Trophoblast cell (in vitro differentiated cells and primary cell): ENCODE results near the gene COIL.

ENCODE experiments used
- DNase-seq, 2 donors: peaks; one replicate each; pipeline ENCODE4 v3.0.0-alpha.2; 2016
- H2AFZ ChIP-seq: 2 replicates; pipeline ENCODE4 v1.6.1; 2013; ENCODE audit warnings: low read length, moderate library complexity, mild to moderate bottlenecking; ENCODE audit not compliant: insufficient read depth, poor library complexity
- H2AK5ac ChIP-seq: 2 replicates; pipeline ENCODE4 v1.6.1; 2013; ENCODE audit warnings: mild to moderate bottlenecking, low read length
- H2BK120ac ChIP-seq: 2 replicates; pipeline ENCODE4 v1.6.1; 2013; ENCODE audit warnings: low read length, mild to moderate bottlenecking, moderate library complexity; ENCODE audit not compliant: insufficient read depth, poor library complexity
- H2BK12ac ChIP-seq: 2 replicates; pipeline ENCODE4 v1.6.1; 2013; ENCODE audit warnings: mild to moderate bottlenecking, low read length, moderate library complexity
- H2BK5ac ChIP-seq: 2 replicates; pipeline ENCODE4 v1.6.1; 2013; ENCODE audit warnings: low read length, low read depth, moderate library complexity, mild to moderate bottlenecking; ENCODE audit not compliant: poor library complexity
- H3K14ac ChIP-seq: 2 replicates; pipeline ENCODE4 v1.6.1; 2013; ENCODE audit warnings: mild to moderate bottlenecking, low read length
- H3K18ac ChIP-seq: 2 replicates; pipeline ENCODE4 v1.6.1; 2013; ENCODE audit warnings: mild to moderate bottlenecking, low read length
- H3K23ac ChIP-seq: 2 replicates; pipeline ENCODE4 v1.6.1; 2013; ENCODE audit warnings: low read length
- H3K27ac ChIP-seq: 2 replicates; pipeline ENCODE4 v1.5.1; 2013; ENCODE audit warnings: low read depth, mild to moderate bottlenecking, inconsistent platforms, low read length, moderate library complexity
- H3K27me3 ChIP-seq: 2 replicates; pipeline ENCODE4 v1.6.1; 2013; ENCODE audit warnings: inconsistent platforms, mild to moderate bottlenecking, low read length, moderate library complexity; ENCODE audit not compliant: insufficient read depth
- H3K36me3 ChIP-seq, 2 experiments: 1 replicate in 1 of 2; 2 replicates in 1 of 2; pipeline ENCODE4 v1.6.1; 2013; ENCODE audit warnings: low read length in 2 of 2, mild to moderate bottlenecking in 2 of 2, moderate library complexity in 1 of 2; ENCODE audit not compliant: insufficient read depth in 2 of 2, control insufficient read depth in 1 of 2
- H3K4ac ChIP-seq: 2 replicates; pipeline ENCODE4 v1.6.1; 2013; ENCODE audit warnings: low read depth, mild to moderate bottlenecking, low read length, moderate library complexity
- H3K4me1 ChIP-seq, 2 experiments: 1 replicate in 1 of 2; 2 replicates in 1 of 2; pipeline ENCODE4 v1.6.1; 2013; ENCODE audit warnings: low read length in 2 of 2, mild to moderate bottlenecking in 2 of 2, moderate library complexity in 1 of 2; ENCODE audit not compliant: insufficient read depth in 2 of 2, control insufficient read depth in 1 of 2
- H3K4me2 ChIP-seq: 2 replicates; pipeline ENCODE4 v1.6.1; 2013; ENCODE audit warnings: inconsistent platforms, mild to moderate bottlenecking, low read length, moderate library complexity
- H3K4me3 ChIP-seq: 2 replicates; pipeline ENCODE4 v1.5.1; 2013; ENCODE audit warnings: mild to moderate bottlenecking, low read depth, low read length, inconsistent platforms
- H3K79me1 ChIP-seq: one replicate; pipeline ENCODE4 v1.6.1; 2013; ENCODE audit warnings: low read length
- H3K79me2 ChIP-seq: 2 replicates; pipeline ENCODE4 v1.6.1; 2013; ENCODE audit warnings: low read length, mild to moderate bottlenecking; ENCODE audit not compliant: control insufficient read depth, insufficient read depth, poor library complexity
- H3K9ac ChIP-seq: 2 replicates; pipeline ENCODE4 v1.6.1; 2013; ENCODE audit warnings: mild to moderate bottlenecking, low read length
- H3K9me3 ChIP-seq: 2 replicates; pipeline ENCODE4 v1.6.1; 2013; ENCODE audit warnings: low read depth, mild to moderate bottlenecking, control low read depth, inconsistent platforms, low read length; ENCODE audit not compliant: insufficient read depth
- H4K12ac ChIP-seq: 2 replicates; pipeline ENCODE4 v1.6.1; 2013; ENCODE audit warnings: low read depth, mild to moderate bottlenecking, low read length, moderate library complexity
- H4K8ac ChIP-seq: 2 replicates; pipeline ENCODE4 v1.6.1; 2013; ENCODE audit warnings: low read depth, mild to moderate bottlenecking, low read length, moderate library complexity
- H4K91ac ChIP-seq: one replicate; pipeline ENCODE4 v1.6.1; 2013; ENCODE audit warnings: low read depth, mild to moderate bottlenecking, low read length, moderate library complexity
- WGBS: extraction: QIAGEN DNeasy Blood & Tissue Kit; methylation state at CpG from one replicate; pipeline ENCODE4 v1.1.7; 2013; ENCODE audit warnings: missing lambda C conversion rate; ENCODE audit not compliant: insufficient read length, insufficient coverage; ENCODE audit errors: extremely low coverage; 5-methylcytosine and 5-hydroxymethylcytosine counted together

The COIL gene

DNA sequence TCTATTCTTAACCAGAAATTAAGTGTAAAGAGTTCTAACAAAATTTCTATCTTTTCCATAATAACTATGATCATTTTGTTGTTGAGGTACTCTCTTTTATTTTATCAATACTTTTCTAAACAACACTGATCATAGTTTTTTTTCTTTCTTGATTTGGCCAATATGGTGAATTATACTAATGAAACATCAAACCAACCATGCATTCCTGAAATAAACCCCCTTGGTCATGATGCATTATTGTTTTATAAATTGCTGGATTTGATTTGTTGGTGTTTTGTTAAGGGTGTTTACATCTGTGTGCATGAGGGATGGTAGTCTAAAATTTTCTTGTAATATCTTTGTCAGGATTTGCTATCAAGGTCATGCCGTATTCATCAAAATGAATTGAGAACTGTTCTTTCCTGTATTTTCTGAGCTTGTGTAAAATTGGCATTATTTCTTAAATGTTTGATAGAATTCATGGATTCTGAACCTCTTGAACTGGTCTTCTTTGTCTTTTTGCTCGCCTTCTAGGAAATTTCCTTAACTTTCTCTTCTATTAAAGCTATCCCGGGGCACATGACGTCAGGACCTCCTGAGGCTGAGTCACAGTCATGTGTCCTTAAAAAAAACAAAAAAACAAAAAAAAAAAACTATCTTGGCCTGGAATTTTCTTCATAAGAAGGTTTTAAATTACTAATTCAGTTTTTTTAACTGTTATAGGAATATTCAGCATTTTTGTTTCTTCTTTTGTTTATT, 43.1 kb downstream of the COIL start:
- Histone ChIP-seq H2AFZ (no peak overlapping the region), H2AK5ac (no peak overlapping the region), H4K91ac (no peak overlapping the region), H3K23ac (no peak overlapping the region), H3K79me1 (peaks cover 9% of the 10 kb centered on the region), H2BK12ac (no peak overlapping the region), H4K12ac (no peak overlapping the region), H3K4me1 (peaks cover 7 to 15% of the 10 kb centered on the region in 2 experiments), H2BK5ac (no peak overlapping the region), H2BK120ac (no peak overlapping the region), H3K36me3 (no peaks in the 10 kb centered on the region), H3K14ac (no peak overlapping the region), H3K79me2 (peaks cover 8% of the 10 kb centered on the region), H3K4me3 (no peak overlapping the region), H3K27ac (no peak overlapping the region), H3K4ac (no peak overlapping the region), H3K9me3 (no peaks in the 10 kb centered on the region), H3K18ac (no peak overlapping the region), H3K9ac (no peak overlapping the region), H3K27me3 (no peaks in the 10 kb centered on the region), H3K4me2 (no peak overlapping the region), H4K8ac (no peak overlapping the region)
- no CpG with 5 or more reads among the region's 4 CpGs for WGBS
- peak; percentile 61 to 82 for DNase-seq

DNA sequence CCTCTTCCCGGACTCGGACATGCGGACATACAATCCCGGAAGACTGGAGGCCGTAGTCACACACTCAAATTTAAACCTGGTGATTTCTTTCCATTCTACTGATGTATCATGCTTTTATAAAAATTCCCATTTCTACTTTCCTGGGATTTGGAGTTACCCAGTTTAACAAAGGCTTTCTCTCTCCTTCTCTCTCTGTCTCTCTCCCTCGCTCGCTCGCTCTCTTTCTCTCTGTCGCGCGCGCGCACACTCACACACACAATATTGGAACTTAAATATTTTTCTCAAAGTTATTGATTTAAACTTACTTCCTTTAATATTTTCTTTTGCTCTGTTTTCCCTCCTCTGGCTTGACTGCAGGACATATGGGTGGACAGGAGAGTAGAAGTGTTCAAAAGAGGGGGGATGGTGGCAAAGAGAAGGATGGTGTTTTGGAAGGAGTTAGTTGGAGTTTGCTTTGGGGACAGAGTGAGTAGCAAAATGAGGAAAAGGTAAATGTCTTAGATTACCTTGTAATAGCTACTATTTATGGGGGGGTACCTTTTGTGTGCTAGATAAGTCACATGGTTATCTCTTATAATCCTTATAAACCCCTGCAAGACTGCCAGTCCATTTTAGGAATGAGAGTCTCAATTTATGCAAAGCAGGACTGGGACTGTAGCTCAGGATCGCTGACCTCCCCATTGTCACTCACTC, 46.1 kb downstream of the COIL start:
- Histone ChIP-seq H3K4ac (no peak overlapping the region), H3K4me2 (peak overlapping the region; percentile 83), H3K18ac (no peak overlapping the region), H4K12ac (no peak overlapping the region), H3K4me1 (peaks cover 7 to 17% of the 10 kb centered on the region in 2 experiments), H3K14ac (no peak overlapping the region), H3K23ac (no peak overlapping the region), H4K91ac (no peak overlapping the region), H2BK5ac (peak overlapping the region; percentile 71), H3K9ac (no peak overlapping the region), H2AK5ac (no peak overlapping the region), H2AFZ (no peak overlapping the region), H3K79me2 (peaks cover 8% of the 10 kb centered on the region), H2BK12ac (no peak overlapping the region), H3K4me3 (no peak overlapping the region), H3K9me3 (no peaks in the 10 kb centered on the region), H4K8ac (peak overlapping the region; percentile 52), H2BK120ac (peak overlapping the region; percentile 9), H3K36me3 (no peaks in the 10 kb centered on the region), H3K27me3 (no peaks in the 10 kb centered on the region), H3K27ac (no peak overlapping the region), H3K79me1 (peaks cover 9% of the 10 kb centered on the region)
- no CpG with 5 or more reads among the region's 14 CpGs for WGBS
- peak in 1 of 2 donors; percentile 56 for DNase-seq

DNA sequence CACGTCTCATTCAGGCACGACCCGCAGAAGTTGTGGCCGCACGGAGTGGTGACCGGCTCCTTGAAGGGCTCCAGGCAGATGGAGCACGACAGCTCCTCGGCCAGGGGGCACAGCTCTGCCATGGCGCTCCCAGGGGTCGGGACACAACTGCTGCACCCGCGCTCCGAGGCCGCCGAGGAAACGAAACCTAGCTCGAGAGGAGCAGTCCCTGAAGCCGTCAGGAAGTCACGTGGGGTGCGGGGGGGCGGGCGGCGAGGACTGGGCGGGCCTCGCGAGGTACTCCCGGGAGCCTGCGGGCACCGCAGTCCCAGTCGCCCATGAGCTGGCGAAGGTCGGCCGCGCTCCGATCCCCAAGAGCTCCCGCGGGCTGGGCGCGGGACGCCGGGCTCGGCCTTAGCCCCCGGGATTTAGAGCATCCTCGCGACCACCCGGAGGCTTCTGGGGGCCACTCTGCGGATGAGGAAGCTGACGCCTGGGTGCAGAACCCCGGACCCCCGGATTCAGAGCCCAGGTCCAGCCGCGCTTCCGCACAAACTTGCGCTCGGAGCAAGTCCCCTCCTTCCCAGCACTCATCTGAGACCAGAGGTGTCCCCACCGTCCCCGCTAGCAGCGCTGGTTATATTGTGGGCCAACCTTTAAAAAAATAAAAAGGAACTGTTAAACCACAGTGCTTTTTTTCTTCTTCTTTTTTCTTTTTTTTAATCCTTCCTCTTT, 46.8 kb downstream of the COIL start, which contains the start of gene TRIM25:
Gene TRIM25 (minus strand): TSS at position 183 of the 714 bp plus-strand sequence. CDS start 61 bp downstream, at position 122.
- H3K79me1 ChIP-seq = peaks cover 9% of the 10 kb centered on the region
- peak within 1 kb of the TSS; percentile 83 for H3K4me2 ChIP-seq
- H4K12ac ChIP-seq = peak within 1 kb of the TSS; percentile 89
- peak within 1 kb of the TSS; percentile 87 for H3K14ac ChIP-seq
- DNase-seq = peak; percentile 84 to 85
- H3K18ac ChIP-seq = peak within 1 kb of the TSS; percentile 96
- H3K27me3 ChIP-seq = no peaks in the 10 kb centered on the region
- peak within 1 kb of the TSS; percentile 80 for H2BK120ac ChIP-seq
- H3K23ac ChIP-seq = no peak within 1 kb of the TSS
- H4K8ac ChIP-seq = peak within 1 kb of the TSS; percentile 97
- peak within 1 kb of the TSS; percentile 96 for H2AFZ ChIP-seq
- no peaks in the 10 kb centered on the region for H3K36me3 ChIP-seq
- H3K4me3 ChIP-seq = peak within 1 kb of the TSS; percentile 83
- H4K91ac ChIP-seq = peak within 1 kb of the TSS; percentile 61
- peak within 1 kb of the TSS; percentile 71 for H2BK5ac ChIP-seq
- peak within 1 kb of the TSS; percentile 83 for H3K4ac ChIP-seq
- H3K79me2 ChIP-seq = peaks cover 8% of the 10 kb centered on the region
- H3K27ac ChIP-seq = no peak within 1 kb of the TSS
- no peaks in the 10 kb centered on the region for H3K9me3 ChIP-seq
- H2AK5ac ChIP-seq = peak within 1 kb of the TSS; percentile 10
- peak within 1 kb of the TSS; percentile 83 for H2BK12ac ChIP-seq
- WGBS = no CpG with 5 or more reads among the region's 58 CpGs
- H3K9ac ChIP-seq = peak within 1 kb of the TSS; percentile 82
- H3K4me1 ChIP-seq = peaks cover 7 to 17% of the 10 kb centered on the region in 2 experiments

DNA sequence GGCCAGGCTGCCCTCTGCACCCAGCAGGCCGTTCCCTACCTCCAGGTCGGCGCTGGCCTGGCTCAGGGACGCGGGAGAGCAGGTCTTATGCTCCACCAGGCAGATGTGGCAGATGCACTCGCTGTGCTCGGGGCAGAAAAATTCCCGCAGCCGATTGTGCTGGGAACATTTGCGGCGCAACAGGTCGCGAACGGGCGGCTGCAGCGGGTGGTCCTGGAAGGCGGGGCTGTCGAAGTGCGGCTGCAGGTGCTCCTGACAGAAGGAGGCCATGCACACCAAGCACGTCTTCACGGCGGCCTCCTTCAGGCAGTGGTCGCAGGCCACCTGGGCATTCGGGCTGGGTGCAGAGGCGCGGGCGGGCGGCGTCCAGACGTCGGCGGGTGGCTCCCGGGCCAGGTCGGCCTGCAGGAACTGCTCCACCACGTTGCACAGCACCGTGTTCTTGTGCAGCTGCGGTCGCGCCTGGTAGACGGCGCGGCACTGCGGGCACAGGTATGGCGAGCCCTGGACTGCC, 47.4 kb downstream of the COIL start:
- no peak overlapping the region for H2BK5ac ChIP-seq
- peak overlapping the region; percentile 72 for H3K18ac ChIP-seq
- no peaks in the 10 kb centered on the region for H3K36me3 ChIP-seq
- H4K8ac ChIP-seq = peak overlapping the region; percentile 97
- H2AFZ ChIP-seq = peak overlapping the region; percentile 80
- peak overlapping the region; percentile 10 for H2AK5ac ChIP-seq
- H3K4me2 ChIP-seq = peak overlapping the region; percentile 83
- peak overlapping the region; percentile 72 for H4K12ac ChIP-seq
- peaks cover 8% of the 10 kb centered on the region for H3K79me2 ChIP-seq
- H3K9ac ChIP-seq = peak overlapping the region; percentile 70
- peaks cover 7 to 17% of the 10 kb centered on the region in 2 experiments for H3K4me1 ChIP-seq
- H3K27me3 ChIP-seq = no peaks in the 10 kb centered on the region
- peak overlapping the region; percentile 83 for H2BK12ac ChIP-seq
- H2BK120ac ChIP-seq = peak overlapping the region; percentile 80
- WGBS = no CpG with 5 or more reads among the region's 44 CpGs
- H3K27ac ChIP-seq = no peak overlapping the region
- peak overlapping the region; percentile 61 for H4K91ac ChIP-seq
- peak overlapping the region; percentile 81 for H3K14ac ChIP-seq
- H3K4ac ChIP-seq = peak overlapping the region; percentile 20
- H3K79me1 ChIP-seq = peaks cover 9% of the 10 kb centered on the region
- no peaks in the 10 kb centered on the region for H3K9me3 ChIP-seq
- H3K23ac ChIP-seq = no peak overlapping the region
- H3K4me3 ChIP-seq = peak overlapping the region; percentile 83
- DNase-seq = peak; percentile 25 to 62
